Superior temporal gyrus (tissue), 1 donor: ENCODE measurements around the gene LY6G6D.

Source experiments
- DNase-seq: peaks from one replicate; pipeline ENCODE4 v3.0.0-alpha.2; 2016; ENCODE audit errors: extremely low spot score

Gene LY6G6D

GRCh38 chr6:31736021-31736767 is 21.0 kb downstream of the LY6G6D start, which contains the start of gene CLIC1:
Gene CLIC1, minus strand, starts transcription at chr6:31736530. Its CDS starts 230 bp downstream, at chr6:31736300.
- no peak for DNase-seq

- DNase-seq: no peak
These were observed 21.7 kb downstream of the LY6G6D start for GRCh38 chr6:31736768-31737314.

GRCh38 chr6:31737315-31737990 is 22.3 kb downstream of the LY6G6D start:
- DNase-seq: no peak

- no peak for DNase-seq
These were observed 23.1 kb downstream of the LY6G6D start for GRCh38 chr6:31737991-31738979.

- DNase-seq: peak; percentile 100
These were observed 24.7 kb downstream of the LY6G6D start, which contains the start of gene MSH5 for GRCh38 chr6:31739639-31740396. Gene MSH5, plus strand, starts transcription at chr6:31740005. Its CDS starts 462 bp downstream, at chr6:31740467.

GRCh38 chr6:31740397-31741223 is 25.5 kb downstream of the LY6G6D start:
- no peak for DNase-seq

- no peak for DNase-seq
These were observed 26.7 kb downstream of the LY6G6D start for GRCh38 chr6:31741815-31742214.

GRCh38 chr6:31742894-31743293 is 27.7 kb downstream of the LY6G6D start:
- DNase-seq: no peak

GRCh38 chr6:31744422-31744821 is 29.3 kb downstream of the LY6G6D start:
- DNase-seq: no peak

- DNase-seq: no peak
These were observed 34.3 kb downstream of the LY6G6D start for GRCh38 chr6:31749301-31750036.

- no peak for DNase-seq
These were observed 35.4 kb downstream of the LY6G6D start for GRCh38 chr6:31750411-31751022.

GRCh38 chr6:31752739-31753319 is 37.7 kb downstream of the LY6G6D start:
- no peak for DNase-seq

GRCh38 chr6:31758281-31758680 is 43.1 kb downstream of the LY6G6D start:
- no peak for DNase-seq

GRCh38 chr6:31760790-31761189 is 45.6 kb downstream of the LY6G6D start:
- no peak for DNase-seq

GRCh38 chr6:31761343-31761742 is 46.2 kb downstream of the LY6G6D start:
- DNase-seq: no peak

- DNase-seq: no peak
These were observed 47.2 kb downstream of the LY6G6D start, which contains the start of gene SAPCD1 for GRCh38 chr6:31762356-31762755. Gene SAPCD1, plus strand, starts transcription at chr6:31762656. Its CDS starts 399 bp downstream, at chr6:31763055.

GRCh38 chr6:31762878-31763618 is 47.9 kb downstream of the LY6G6D start:
- DNase-seq: no peak

GRCh38 chr6:31763619-31763940 is 48.4 kb downstream of the LY6G6D start:
- no peak for DNase-seq
